ENCODE data around the gene TBL1X.

TBL1X gene

DNA sequence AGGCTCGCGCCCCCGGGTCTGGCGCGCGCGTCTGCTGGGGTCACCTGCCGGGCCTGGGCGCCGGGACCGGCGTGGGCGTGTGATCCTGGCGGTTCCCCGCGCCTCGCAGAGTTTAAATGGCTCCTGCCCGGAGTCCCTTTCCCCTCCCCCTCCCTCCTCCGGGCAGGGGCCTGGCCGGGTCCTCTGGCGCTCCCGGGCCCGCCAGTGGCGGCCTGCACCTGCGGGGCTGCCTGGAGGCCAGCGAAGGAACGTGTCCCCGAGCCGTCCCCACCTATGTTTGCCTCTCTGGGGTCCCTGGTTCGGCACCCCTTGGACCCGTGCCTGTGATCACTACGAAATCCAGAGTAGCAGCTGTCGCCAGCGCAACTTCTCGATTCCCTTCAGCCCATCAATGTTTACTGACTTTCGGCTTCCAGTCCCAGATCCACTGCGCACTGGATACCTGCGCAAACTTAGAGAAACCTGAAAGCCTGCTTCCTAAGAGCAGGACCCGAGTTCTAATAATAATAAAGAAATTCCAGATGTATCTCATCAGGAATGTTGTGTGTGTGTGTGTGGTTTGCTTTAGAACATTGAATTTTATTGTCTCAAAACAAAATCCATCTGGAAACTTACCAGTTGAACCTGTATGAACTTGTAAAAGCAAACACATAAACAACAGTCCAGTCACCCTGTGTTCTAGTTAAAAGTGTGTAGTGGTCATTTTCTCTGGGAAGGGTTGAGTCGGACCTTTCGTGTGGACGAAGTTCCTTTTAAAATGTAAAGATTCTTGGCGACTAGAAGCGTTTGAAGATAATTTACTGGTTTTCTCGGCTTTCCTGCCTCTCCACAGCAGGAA, 322.2 kb downstream of the TBL1X start:
- TF ChIP-seq, protein P1, sequence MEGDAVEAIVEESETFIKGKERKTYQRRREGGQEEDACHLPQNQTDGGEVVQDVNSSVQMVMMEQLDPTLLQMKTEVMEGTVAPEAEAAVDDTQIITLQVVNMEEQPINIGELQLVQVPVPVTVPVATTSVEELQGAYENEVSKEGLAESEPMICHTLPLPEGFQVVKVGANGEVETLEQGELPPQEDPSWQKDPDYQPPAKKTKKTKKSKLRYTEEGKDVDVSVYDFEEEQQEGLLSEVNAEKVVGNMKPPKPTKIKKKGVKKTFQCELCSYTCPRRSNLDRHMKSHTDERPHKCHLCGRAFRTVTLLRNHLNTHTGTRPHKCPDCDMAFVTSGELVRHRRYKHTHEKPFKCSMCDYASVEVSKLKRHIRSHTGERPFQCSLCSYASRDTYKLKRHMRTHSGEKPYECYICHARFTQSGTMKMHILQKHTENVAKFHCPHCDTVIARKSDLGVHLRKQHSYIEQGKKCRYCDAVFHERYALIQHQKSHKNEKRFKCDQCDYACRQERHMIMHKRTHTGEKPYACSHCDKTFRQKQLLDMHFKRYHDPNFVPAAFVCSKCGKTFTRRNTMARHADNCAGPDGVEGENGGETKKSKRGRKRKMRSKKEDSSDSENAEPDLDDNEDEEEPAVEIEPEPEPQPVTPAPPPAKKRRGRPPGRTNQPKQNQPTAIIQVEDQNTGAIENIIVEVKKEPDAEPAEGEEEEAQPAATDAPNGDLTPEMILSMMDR (IDR thresholded peaks at IDR 0.05; ENCODE audit: control extremely low read depth, extremely low read depth, low read depth, missing control alignments): no peak
- DNase-seq (ENCODE audit: extremely low spot score): no peak
- CTCF ChIA-PET: no interaction called here
- POLR2A ChIA-PET: no interaction called here

GRCh38 chrX:9788911-9789310, 324.1 kb downstream of the TBL1X start:
- CTCF ChIA-PET: interaction anchor here (1.7 kb wide), 1 partner anchor 30 kb away, joined by 3 read pairs; no protein-coding TSS in a partner anchor
- TF ChIP-seq, protein P1 (IDR thresholded peaks at IDR 0.05; ENCODE audit: control extremely low read depth, extremely low read depth, low read depth, missing control alignments): no peak

GRCh38 chrX:9789555-9789954, 324.7 kb downstream of the TBL1X start:
- DNase-seq (ENCODE audit: extremely low spot score): no peak
- ChIA-PET POLR2A (no interaction called here), CTCF (interaction anchor here (1.7 kb wide), 1 partner anchor 29 kb away, joined by 3 read pairs; no protein-coding TSS in a partner anchor)
- TF ChIP-seq, protein P1 (IDR thresholded peaks at IDR 0.05; ENCODE audit: control extremely low read depth, extremely low read depth, low read depth, missing control alignments): no peak

More at GRCh38 chrX:9788911-9789310, 324.1 kb downstream of the TBL1X start:
- DNase-seq (ENCODE audit: extremely low spot score): no peak
- POLR2A ChIA-PET: no interaction called here

Data from GM10248 (cell line).